Measurements from ENCODE around the gene HAUS8. TPM values are rescaled to one million over a fixed set of nuclear protein-coding genes. Genes with fewer than 3 reads are reported as not detected.

The HAUS8 gene
- total and polyA plus RNA-seq, 10 of the 15 experiments (the other 5 are each of a cell fraction or from before 2014, with no cell fraction given) = 22.7 to 43.9 (median 34.4) TPM

GRCh38 chr19:17111766-17112165 lies 36.5 kb upstream of the HAUS8 start:
- no peak overlapping the region for H3K27ac ChIP-seq (ENCODE audit: control insufficient read depth, insufficient read depth)
- peaks cover 24 to 52% of the 10 kb centered on the region in 2 experiments for H3K36me3 ChIP-seq (ENCODE audit: control insufficient read depth in 2 of 2, insufficient read depth in 2 of 2, low read length in 1 of 2)
- H3K4me3 ChIP-seq = no peak overlapping the region
- ATAC-seq (no peak), FAIRE-seq (no peak), DNase-seq (ENCODE audit: low read depth, low spot score) (no peak)
- no TSS peak for BruUV-seq (replicated peaks)
- TF ChIP-seq CHD2 (IDR thresholded peaks at IDR 0.05; ENCODE audit: borderline replicate concordance, low read depth, low read length) (no peak), SREBF1 (IDR thresholded peaks at IDR 0.05; ENCODE audit: low read length) (no peak), STAT1 (conservative IDR thresholded peaks at IDR 0.05) (no peak), ASH2L (IDR thresholded peaks at IDR 0.05; ENCODE audit: borderline replicate concordance, low read depth) (no peak), JUNB (IDR thresholded peaks at IDR 0.05) (no peak), ZNF24 (IDR thresholded peaks at IDR 0.05) (no peak), GABPA (IDR thresholded peaks at IDR 0.05; ENCODE audit: low read depth) (no peak), TCF3 (IDR thresholded peaks at IDR 0.05; ENCODE audit: borderline replicate concordance, insufficient read depth, low read depth, low read length) (no peak), RAD51 (IDR thresholded peaks at IDR 0.05) (no peak), SUPT20H (IDR thresholded peaks at IDR 0.05; ENCODE audit: borderline replicate concordance, control insufficient read depth, low read depth, low read length) (no peak), SRF (IDR thresholded peaks at IDR 0.05; ENCODE audit: low read depth in 2 of 2, low read length in 2 of 2) (no peak)
- TF ChIP-seq, protein P1, sequence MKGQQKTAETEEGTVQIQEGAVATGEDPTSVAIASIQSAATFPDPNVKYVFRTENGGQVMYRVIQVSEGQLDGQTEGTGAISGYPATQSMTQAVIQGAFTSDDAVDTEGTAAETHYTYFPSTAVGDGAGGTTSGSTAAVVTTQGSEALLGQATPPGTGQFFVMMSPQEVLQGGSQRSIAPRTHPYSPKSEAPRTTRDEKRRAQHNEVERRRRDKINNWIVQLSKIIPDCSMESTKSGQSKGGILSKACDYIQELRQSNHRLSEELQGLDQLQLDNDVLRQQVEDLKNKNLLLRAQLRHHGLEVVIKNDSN (IDR thresholded peaks at IDR 0.05; ENCODE audit: borderline replicate concordance, extremely low read length, insufficient read depth, low read depth, low read length) = no peak
- no peaks in the 10 kb centered on the region; the same call in 2 of the 3 replicates for H3K9me3 ChIP-seq (replicated peaks; ENCODE audit: control insufficient read depth, insufficient read depth, low read length)
- no peaks in the 10 kb centered on the region for H4K20me1 ChIP-seq (ENCODE audit: control insufficient read depth, insufficient read depth)
- in situ Hi-C loops (cut with MboI) = no loop called here
- SMC1A ChIA-PET (ENCODE audit: uncharacterized antibody, unreplicated experiment) = interaction anchor here (7.3 kb wide), 1 partner anchor 12 kb away, joined by 66 read pairs; no protein-coding TSS in a partner anchor
- no peaks in the 10 kb centered on the region for H3K27me3 ChIP-seq (replicated peaks in 1 of 2; ENCODE audit: control insufficient read depth in 2 of 2, insufficient read depth in 2 of 2, low read length in 1 of 2)
- H3K79me2 ChIP-seq (ENCODE audit: control insufficient read depth, insufficient read depth, low read length) = peaks cover 82% of the 10 kb centered on the region
- 94% methylated on average over 3 of the region's 3 CpGs for WGBS (ENCODE audit: insufficient coverage, insufficient replicate concordance, low lambda C conversion rate, missing lambda C conversion rate)
- no peak overlapping the region for H3K9ac ChIP-seq (ENCODE audit: control insufficient read depth, insufficient read depth, low read length)
- intact Hi-C loops (cut with micrococcal nuclease; ENCODE audit: unreplicated experiment) = no loop called here
- no peak overlapping the region for H2AFZ ChIP-seq (ENCODE audit: control insufficient read depth, low read depth, low read length)
- CTCF ChIA-PET = interaction anchor here (3.9 kb wide), 1 partner anchor 12 kb away, joined by 30 read pairs; no protein-coding TSS in a partner anchor
- no peak overlapping the region for H3K4me2 ChIP-seq (ENCODE audit: control insufficient read depth, insufficient read depth)
- POLR2A ChIA-PET = interaction anchor here (0.5 to 6.8 kb wide), 2 partner anchors 12 to 328 kb away, joined by 6 to 64 read pairs; no protein-coding TSS in a partner anchor
- peaks cover 49% of the 10 kb centered on the region for H3K4me1 ChIP-seq (ENCODE audit: control insufficient read depth, insufficient read depth, low read length)
- RAD21 ChIA-PET (ENCODE audit: unreplicated experiment) = interaction anchor here (7.7 kb wide), 1 partner anchor 12 kb away, joined by 90 read pairs; no protein-coding TSS in a partner anchor
